ENCODE results near the gene ISLR.

Gene ISLR

DNA sequence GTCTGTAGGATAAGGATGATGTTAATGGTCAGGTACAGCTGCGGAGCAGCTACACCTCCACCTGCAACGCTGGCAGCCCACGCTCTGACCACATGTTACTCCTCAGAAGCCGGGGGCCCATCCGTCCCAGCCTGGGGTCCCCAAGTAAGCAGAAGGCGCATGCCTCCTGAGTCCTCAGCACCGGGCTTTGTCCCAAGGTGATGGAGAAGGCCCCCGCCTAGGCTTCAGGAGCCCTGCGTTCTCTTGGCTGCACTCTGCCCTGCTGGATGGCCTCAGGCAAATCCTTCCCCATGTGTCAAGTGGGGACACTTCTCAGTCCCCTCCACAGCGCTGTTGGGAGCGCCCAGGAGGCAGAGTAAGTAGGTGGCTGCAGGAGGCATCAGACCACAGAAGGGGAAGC is 14.7 kb downstream of the ISLR start:
- H3K9me3 ChIP-seq (ENCODE audit: severe bottlenecking), result no peaks in the 10 kb centered on the region
- peaks cover 34% of the 10 kb centered on the region for H3K36me3 ChIP-seq
- TF ChIP-seq CTCF (IDR thresholded peaks at IDR 0.05; ENCODE audit: low read depth, low read length), result no peak
- H3K27ac ChIP-seq, result no peak overlapping the region
- no peak overlapping the region for H3K4me3 ChIP-seq (ENCODE audit: low read depth, low read length)
- no peaks in the 10 kb centered on the region for H3K27me3 ChIP-seq (ENCODE audit: insufficient read depth, low read depth, severe bottlenecking)
- peak; percentile 39 for DNase-seq

- Histone ChIP-seq H3K27ac (peak overlapping the region; percentile 71), H3K9me3 (ENCODE audit: severe bottlenecking) (no peaks in the 10 kb centered on the region), H3K4me3 (ENCODE audit: low read depth, low read length) (no peak overlapping the region), H3K27me3 (ENCODE audit: insufficient read depth, low read depth, severe bottlenecking) (no peaks in the 10 kb centered on the region), H3K36me3 (peaks cover 57% of the 10 kb centered on the region)
- DNase-seq, result peak; percentile 91
- no peak for TF ChIP-seq CTCF (IDR thresholded peaks at IDR 0.05; ENCODE audit: low read depth, low read length)
These were observed 18.3 kb downstream of the ISLR start for GRCh38 chr15:74191798-74192197.

GRCh38 chr15:74192751-74193150 is 19.2 kb downstream of the ISLR start:
- peak; percentile 71 for DNase-seq
- Histone ChIP-seq H3K27me3 (ENCODE audit: insufficient read depth, low read depth, severe bottlenecking) (no peaks in the 10 kb centered on the region), H3K27ac (peak overlapping the region; percentile 71), H3K4me3 (ENCODE audit: low read depth, low read length) (no peak overlapping the region), H3K36me3 (peaks cover 61% of the 10 kb centered on the region), H3K9me3 (ENCODE audit: severe bottlenecking) (no peaks in the 10 kb centered on the region)
- no peak for TF ChIP-seq CTCF (IDR thresholded peaks at IDR 0.05; ENCODE audit: low read depth, low read length)

DNA sequence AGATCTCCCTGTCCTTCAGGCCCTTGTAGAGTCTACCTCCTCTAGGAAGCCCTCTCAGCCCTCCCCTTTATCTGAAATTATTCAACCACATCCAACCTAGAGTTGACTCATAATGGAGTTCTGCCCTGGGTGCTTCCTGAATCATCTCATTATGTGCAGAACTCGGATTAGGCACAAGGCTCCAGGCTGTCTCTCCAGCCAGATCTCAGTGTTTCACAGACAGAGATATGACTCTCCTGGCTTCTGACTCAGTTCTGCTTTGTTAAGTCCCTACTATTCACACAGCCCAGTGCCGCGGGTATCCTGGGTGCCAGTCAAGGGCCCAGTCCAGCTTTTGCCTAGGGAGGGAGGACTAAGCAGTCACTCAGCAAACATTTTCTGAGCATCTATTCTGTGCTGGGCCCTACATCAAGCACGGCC is 19.8 kb downstream of the ISLR start:
- DNase-seq, result peak; percentile 47
- no peak for TF ChIP-seq CTCF (IDR thresholded peaks at IDR 0.05; ENCODE audit: low read depth, low read length)
- H3K27me3 ChIP-seq (ENCODE audit: insufficient read depth, low read depth, severe bottlenecking), result no peaks in the 10 kb centered on the region
- no peak overlapping the region for H3K4me3 ChIP-seq (ENCODE audit: low read depth, low read length)
- H3K27ac ChIP-seq, result peak overlapping the region; percentile 71
- H3K36me3 ChIP-seq, result peaks cover 62% of the 10 kb centered on the region
- no peaks in the 10 kb centered on the region for H3K9me3 ChIP-seq (ENCODE audit: severe bottlenecking)

- no peaks in the 10 kb centered on the region for H3K9me3 ChIP-seq (ENCODE audit: severe bottlenecking)
- H3K36me3 ChIP-seq, result peaks cover 66% of the 10 kb centered on the region
- DNase-seq, result no peak
- H3K27me3 ChIP-seq (ENCODE audit: insufficient read depth, low read depth, severe bottlenecking), result no peaks in the 10 kb centered on the region
- no peak overlapping the region for H3K4me3 ChIP-seq (ENCODE audit: low read depth, low read length)
- TF ChIP-seq CTCF (IDR thresholded peaks at IDR 0.05; ENCODE audit: low read depth, low read length), result no peak
- H3K27ac ChIP-seq, result peak overlapping the region; percentile 71
These were observed 20.4 kb downstream of the ISLR start for GRCh38 chr15:74193905-74194304.

All from WERI-Rb-1 (cell line).